ENCODE measurements around the gene TOM1L1.

Gene TOM1L1

DNA sequence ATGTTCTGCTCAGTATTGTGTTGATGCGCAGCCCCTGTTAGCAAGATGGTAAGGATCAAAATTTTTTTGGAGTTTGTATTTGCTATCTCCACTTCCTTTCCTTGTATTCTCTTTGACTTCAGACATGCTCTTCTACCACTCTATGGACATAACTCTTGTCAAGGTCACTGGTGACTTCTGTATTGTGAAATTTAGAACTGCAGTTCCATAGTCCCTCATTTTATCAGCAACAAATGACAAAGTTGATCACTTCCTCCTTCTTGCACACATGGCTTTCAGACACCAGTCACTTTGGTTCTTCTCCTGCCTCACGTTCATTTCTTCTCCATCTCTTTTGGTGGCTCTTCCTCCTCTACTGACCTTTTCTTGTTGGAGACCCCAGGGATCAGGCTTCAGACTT lies 46.7 kb downstream of the TOM1L1 start:
- no peak for DNase-seq (ENCODE audit: low read depth)

GRCh38 chr17:54948380-54948779 lies 47.7 kb downstream of the TOM1L1 start:
- peak; percentile 95 for DNase-seq (ENCODE audit: low read depth)

DNA sequence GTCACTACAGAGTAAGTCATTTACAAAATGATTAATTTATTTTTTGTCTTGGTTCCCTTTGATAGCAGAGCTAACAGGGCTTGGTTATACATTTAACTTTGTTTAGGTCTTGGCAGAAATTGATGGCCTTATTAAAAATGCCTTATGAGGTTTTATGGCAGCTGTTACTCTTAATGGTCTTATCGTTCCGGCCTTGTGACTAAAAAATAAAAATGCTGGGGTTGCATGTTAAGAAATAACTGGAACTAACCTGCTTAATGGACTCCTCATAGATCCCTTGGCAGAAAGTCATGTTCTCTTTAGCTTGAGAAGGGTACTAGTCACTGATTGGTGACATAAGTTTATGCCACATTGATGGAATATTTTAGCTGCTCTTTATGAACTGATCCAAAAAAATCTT lies 49.5 kb downstream of the TOM1L1 start:
- DNase-seq (ENCODE audit: low read depth): no peak

DNA sequence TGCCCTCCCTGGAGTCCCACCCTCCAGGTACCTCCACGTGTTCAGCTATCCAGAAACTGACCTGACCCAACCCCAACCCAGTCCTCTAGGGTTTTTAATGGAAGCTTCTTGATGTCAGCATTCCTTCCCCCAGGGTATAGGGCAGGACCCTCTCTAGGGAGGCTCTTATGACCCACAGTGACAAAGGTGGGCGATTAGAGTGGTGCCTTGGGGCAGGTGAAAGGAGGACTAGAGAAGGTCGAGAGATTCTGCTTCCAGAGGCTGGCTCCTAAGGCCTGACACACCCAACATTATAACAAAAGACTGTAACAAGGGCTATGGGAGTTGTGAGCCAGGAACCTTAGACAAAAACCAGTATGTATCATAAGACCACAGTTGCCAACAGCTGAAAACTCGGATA lies 50.6 kb downstream of the TOM1L1 start:
- DNase-seq (ENCODE audit: low read depth): no peak

DNA sequence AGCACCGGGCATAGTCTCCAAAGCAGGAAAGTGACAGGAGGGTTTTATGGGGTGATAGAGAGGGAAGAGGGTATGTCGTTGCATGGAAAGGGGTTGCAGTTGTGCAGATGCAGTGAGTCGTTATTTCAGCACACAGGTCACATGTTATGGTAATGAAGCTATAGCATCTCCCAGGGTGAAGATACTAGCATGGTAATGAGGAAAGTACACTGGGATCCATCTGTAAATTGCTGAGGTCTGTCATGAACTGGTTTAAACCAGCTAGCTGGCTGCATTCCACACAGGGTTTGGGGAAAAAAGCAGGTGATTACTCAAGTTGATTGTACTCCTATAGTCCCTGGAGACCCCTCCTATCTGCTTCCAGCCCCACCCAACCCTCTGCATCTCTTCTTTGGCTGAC lies 56.1 kb downstream of the TOM1L1 start:
- DNase-seq (ENCODE audit: low read depth): no peak

DNA sequence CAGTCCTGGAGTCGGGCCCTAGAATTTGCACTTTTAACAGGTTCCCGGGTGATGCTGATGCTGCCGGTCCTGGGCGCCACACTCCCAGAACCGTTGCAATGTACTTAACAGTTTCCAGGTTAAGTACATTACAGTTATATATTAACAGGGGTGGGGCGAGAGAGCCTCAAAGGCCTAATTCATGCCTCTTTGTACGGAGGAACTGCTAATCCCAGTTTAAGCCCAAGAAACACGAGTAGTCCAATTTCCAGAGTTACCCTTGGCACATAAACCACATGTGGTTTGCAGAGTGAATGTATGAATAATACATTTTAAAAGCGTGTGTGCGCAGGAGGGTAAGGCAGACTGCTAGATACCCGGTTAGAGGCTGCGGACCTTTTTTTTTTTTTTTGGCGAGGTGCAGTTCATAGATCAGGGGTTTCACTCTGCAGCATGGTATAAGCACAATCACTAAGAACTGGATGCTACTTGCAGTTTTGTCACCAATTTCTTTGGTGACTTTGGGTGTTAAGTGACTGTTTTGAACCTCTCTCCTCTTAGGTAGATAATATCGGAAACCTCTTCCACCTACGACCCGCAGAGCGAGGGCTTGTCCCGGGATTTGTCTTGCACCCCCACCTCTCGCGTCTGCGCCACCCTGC lies 67.1 kb downstream of the TOM1L1 start:
- DNase-seq (ENCODE audit: low read depth): peak; percentile 43

DNA sequence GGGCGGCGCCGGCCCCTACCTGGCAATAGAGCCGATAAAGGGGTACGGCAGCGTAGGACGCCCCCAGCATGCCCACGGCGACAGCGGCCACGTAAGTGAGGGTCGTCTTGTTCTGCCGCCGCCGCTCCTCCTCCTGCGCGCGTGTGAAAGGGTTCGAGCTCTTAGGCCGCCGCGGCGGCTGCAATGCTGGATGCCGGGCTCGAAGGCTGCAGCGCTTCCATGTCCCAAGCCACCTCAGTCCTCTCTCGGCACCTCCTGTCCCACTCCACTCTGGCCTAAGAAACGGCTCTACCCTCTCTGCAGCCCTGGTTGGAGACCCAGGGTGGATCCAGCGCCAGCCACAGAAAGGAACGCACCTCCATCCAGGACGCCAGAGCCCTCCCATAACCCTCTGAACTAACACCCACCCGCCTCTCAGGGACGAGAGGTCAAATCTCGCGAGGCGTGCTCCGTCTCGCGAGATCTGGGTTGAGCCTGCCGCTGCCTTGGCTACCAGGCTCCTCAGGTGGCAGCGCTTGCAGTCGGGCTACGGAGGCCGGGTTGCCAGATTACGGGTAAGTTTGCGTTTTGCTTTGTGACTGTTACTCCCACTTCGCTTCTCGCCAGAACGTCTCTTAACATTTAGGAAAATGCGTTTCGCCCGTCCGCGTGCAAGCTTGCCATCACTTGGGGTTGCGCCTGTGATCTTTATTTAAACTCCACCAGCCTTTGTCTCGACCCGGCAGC lies 67.8 kb downstream of the TOM1L1 start, which contains the start of the genes COX11 and STXBP4:
TSS of gene COX11 (minus strand) at position 393 of the 726 bp plus-strand sequence. CDS start at position 385, 8 bp downstream.
TSS of gene STXBP4 (plus strand) at position 504 of the 726 bp plus-strand sequence. CDS start 17,455 bp downstream, outside the sequence.
- peak; percentile 96 for DNase-seq (ENCODE audit: low read depth)

GRCh38 chr17:54968988-54969332 lies 68.3 kb downstream of the TOM1L1 start:
- DNase-seq (ENCODE audit: low read depth): peak; percentile 54

DNA sequence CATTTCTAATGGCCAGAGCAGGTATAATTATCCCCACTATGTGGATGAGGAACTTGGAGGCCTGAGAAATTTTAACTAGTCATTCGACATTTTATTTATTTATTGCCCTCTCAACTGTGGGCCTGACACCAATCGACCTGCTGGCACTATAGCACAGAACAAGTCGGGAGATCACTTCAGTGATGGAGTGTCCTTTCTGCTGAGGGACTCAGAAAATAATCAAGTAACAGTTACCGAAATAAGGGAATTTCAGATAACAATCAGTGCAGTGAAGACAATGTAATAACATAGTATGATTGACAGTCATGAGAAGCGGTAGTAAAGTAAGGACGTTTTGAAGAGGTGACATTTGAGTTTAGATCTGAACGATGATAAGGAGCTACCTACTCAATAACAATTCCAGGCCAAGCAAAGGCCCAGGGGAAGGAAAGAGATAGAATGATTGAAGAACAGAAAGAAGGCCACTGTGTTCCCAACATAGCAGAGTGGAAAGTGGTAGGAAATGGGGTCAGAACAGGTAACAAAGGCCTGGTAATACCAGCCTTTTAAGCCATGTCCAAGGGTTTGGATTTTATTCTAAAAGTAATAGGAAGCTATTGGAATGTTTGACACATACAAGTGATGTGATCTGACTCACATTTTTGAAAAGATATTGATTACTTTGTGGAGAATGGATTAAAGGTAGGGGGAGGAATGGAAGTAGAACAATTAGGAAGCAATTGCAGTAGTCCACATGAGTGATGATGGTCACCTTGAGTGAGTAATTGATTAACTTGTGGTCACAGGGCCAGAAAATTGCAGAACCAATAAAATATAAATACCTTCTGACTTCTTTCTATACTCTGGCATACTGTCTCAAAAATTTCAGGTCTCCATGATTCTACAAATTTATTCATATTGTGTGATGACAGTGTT lies 69.3 kb downstream of the TOM1L1 start:
- no peak for DNase-seq (ENCODE audit: low read depth)

GRCh38 chr17:54971147-54971546 lies 70.5 kb downstream of the TOM1L1 start:
- no peak for DNase-seq (ENCODE audit: low read depth)

DNA sequence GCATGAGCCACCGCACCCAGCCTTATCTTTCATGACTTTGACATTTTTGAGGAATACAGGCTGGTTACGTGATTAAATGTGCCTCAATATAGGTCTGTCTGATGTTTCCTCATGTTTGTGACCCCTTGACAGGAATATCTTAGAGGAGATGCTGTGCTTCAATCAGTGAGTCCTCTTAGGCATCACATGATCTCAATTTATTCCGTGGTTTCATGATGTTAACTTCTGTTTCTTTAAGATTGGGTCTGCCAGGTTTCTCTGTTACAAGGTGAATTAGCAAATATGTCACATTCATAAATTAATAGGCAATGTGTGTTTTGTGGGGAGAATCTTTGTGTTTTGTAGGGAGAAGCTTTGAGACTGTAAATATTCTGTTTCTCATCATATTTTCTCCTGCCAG lies 71.2 kb downstream of the TOM1L1 start:
- no peak for DNase-seq (ENCODE audit: low read depth)

GRCh38 chr17:54972406-54973138 lies 71.9 kb downstream of the TOM1L1 start:
- no peak for DNase-seq (ENCODE audit: low read depth)

- DNase-seq (ENCODE audit: low read depth): no peak
Observed at GRCh38 chr17:54974759-54975158, 74.1 kb downstream of the TOM1L1 start.

GRCh38 chr17:54976316-54976715 lies 75.7 kb downstream of the TOM1L1 start:
- DNase-seq (ENCODE audit: low read depth): no peak

GRCh38 chr17:54977744-54978143 lies 77.1 kb downstream of the TOM1L1 start:
- DNase-seq (ENCODE audit: low read depth): no peak

DNA sequence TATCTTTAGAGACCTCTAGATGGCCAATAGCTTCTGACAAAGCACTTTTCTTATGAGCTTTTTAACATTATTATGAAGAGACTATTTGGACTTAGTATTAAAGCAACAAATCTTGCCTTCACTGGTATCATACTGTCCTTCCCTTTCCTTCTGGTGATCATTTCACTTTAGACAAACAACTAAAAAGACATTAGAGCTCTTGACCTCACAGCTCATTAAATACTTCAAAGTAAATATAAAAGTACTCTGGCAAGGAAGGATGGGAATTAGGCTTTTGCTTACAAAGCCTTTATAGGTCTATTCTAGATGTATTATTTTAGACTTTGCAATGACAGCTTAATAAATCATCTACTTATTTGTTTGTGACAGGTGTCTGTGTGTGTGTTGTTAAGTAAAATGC lies 79.0 kb downstream of the TOM1L1 start:
- DNase-seq (ENCODE audit: low read depth): no peak

GRCh38 chr17:54980375-54980774 lies 79.7 kb downstream of the TOM1L1 start:
- DNase-seq (ENCODE audit: low read depth): no peak

GRCh38 chr17:54982399-54982798 lies 81.7 kb downstream of the TOM1L1 start:
- DNase-seq (ENCODE audit: low read depth): peak; percentile 26

- DNase-seq (ENCODE audit: low read depth): no peak
Observed at GRCh38 chr17:54983260-54983659, 82.6 kb downstream of the TOM1L1 start.

GRCh38 chr17:54985476-54985875 lies 84.8 kb downstream of the TOM1L1 start:
- DNase-seq (ENCODE audit: low read depth): no peak

DNA sequence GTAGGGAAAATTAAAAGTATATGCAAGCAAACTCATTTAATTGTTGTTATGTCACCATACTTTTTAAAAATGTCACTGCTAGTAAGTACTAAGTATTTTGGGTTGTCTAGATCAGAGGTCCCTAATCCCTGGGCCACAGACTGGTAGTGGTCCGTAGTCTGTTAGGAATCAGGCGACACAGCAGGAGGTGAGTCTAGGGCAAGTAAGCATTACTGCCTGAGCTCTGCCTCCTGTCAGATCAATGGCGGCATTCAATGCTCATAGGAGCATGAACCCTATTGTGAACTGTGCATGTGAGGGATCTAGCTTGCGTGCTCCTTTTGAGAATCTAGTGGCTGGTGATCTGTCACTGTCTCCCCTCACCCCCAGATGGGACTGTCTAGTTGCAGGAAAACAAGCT lies 89.5 kb downstream of the TOM1L1 start:
- DNase-seq (ENCODE audit: low read depth): no peak

DNA sequence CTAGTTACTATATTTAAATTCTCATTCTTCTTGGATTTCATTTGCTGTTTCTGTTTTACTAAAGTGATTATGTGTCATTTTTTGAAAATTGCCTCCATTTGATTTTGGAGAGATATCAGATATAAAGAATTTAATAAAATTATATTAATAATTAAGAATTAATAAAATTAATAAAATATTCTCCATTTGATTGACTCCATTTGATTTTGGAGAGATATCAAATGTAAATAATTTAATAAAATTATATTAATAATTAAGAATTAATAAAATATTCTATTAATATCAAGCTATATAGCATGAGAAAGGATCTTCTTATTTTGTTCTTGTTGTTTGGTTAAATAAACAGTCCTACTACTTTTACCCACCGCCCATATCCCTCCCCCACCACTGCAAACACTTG lies 90.9 kb downstream of the TOM1L1 start:
- DNase-seq (ENCODE audit: low read depth): no peak

All from EH (cell line).